HEK293T (cell line): ENCODE measurements around the gene PECR.

Source experiments
- CTCF ChIA-PET: fragments of 350-600 bp; formaldehyde crosslinking; extraction: SDS; loops from one replicate; lab custom pipeline; 2021; ENCODE audit warnings: antibody characterized with exemption, inconsistent platforms; lab: Yijun Ruan, JAX
- POLR2A ChIA-PET: fragments of 350-600 bp; formaldehyde crosslinking; extraction: SDS; loops from one replicate; lab custom pipeline; 2020; ENCODE audit warnings: antibody characterized with exemption, inconsistent platforms; lab: Yijun Ruan, JAX
- DNase-seq: peaks from one replicate; pipeline ENCODE4 v3.0.0; 2012; ENCODE audit warnings: mixed read lengths; ENCODE audit errors: extremely low spot score
- ARNT ChIP-seq: fragments of 450-650 bp; IDR thresholded peaks from 2 replicates; pipeline ENCODE4 v1.6.1; 2017; ENCODE audit warnings: mild to moderate bottlenecking
- BHLHE40 ChIP-seq: fragments of 450-650 bp; IDR thresholded peaks from 2 replicates; pipeline ENCODE4 v1.6.1; 2016; ENCODE audit warnings: mild to moderate bottlenecking, moderate library complexity, borderline replicate concordance
- CTBP1 ChIP-seq: fragments of 450-650 bp; IDR thresholded peaks from 2 replicates; pipeline ENCODE4 v1.6.1; 2016; ENCODE audit warnings: borderline replicate concordance
- ELF4 ChIP-seq: fragments of 450-650 bp; IDR thresholded peaks from 2 replicates; pipeline ENCODE4 v1.6.1; 2017; ENCODE audit warnings: antibody characterized with exemption
- FOXA1 ChIP-seq: fragments of 450-650 bp; IDR thresholded peaks from 2 replicates; pipeline ENCODE4 v1.6.1; 2016; ENCODE audit warnings: mild to moderate bottlenecking
- FOXK2 ChIP-seq: fragments of 450-650 bp; IDR thresholded peaks from 2 replicates; pipeline ENCODE4 v1.6.1; 2016; ENCODE audit warnings: mild to moderate bottlenecking
- FOXM1 ChIP-seq: fragments of 450-650 bp; IDR thresholded peaks from 2 replicates; pipeline ENCODE4 v1.6.1; 2017; ENCODE audit warnings: mild to moderate bottlenecking, borderline replicate concordance
- HDGF ChIP-seq: fragments of 450-650 bp; IDR thresholded peaks from 2 replicates; pipeline ENCODE4 v1.6.1; 2017; ENCODE audit warnings: antibody characterized with exemption, borderline replicate concordance
- L3MBTL2 ChIP-seq: fragments of 450-650 bp; conservative IDR thresholded peaks from 2 replicates; pipeline ENCODE4 v1.6.1; 2016; ENCODE audit warnings: mild to moderate bottlenecking
- LEF1 ChIP-seq: fragments of 450-650 bp; IDR thresholded peaks from 2 replicates; pipeline ENCODE4 v1.6.1; 2017; ENCODE audit warnings: mild to moderate bottlenecking, borderline replicate concordance
- NFRKB ChIP-seq: fragments of 450-650 bp; IDR thresholded peaks from 2 replicates; pipeline ENCODE4 v1.6.1; 2016; ENCODE audit warnings: mild to moderate bottlenecking, moderate library complexity
- PKNOX1 ChIP-seq: fragments of 450-650 bp; IDR thresholded peaks from 2 replicates; pipeline ENCODE4 v1.6.1; 2016
- SP1 ChIP-seq: fragments of 450-650 bp; IDR thresholded peaks from 2 replicates; pipeline ENCODE4 v1.6.1; 2017
- SUZ12 ChIP-seq: fragments of 450-650 bp; IDR thresholded peaks from 2 replicates; pipeline ENCODE4 v1.6.1; 2016; ENCODE audit warnings: mild to moderate bottlenecking
- TARDBP ChIP-seq: fragments of 450-650 bp; IDR thresholded peaks from 2 replicates; pipeline ENCODE4 v1.6.1; 2016
- ZNF384 ChIP-seq: fragments of 450-650 bp; IDR thresholded peaks from 2 replicates; pipeline ENCODE4 v1.6.1; 2016

PECR gene

GRCh38 chr2:216039918-216040317, 41.7 kb downstream of the PECR start:
- TF ChIP-seq BHLHE40 (no peak), ELF4 (no peak)
- CTCF ChIA-PET = no interaction called here
- no peak for DNase-seq
- POLR2A ChIA-PET = no interaction called here

GRCh38 chr2:216034065-216034464, 47.5 kb downstream of the PECR start:
- ChIA-PET POLR2A (no interaction called here), CTCF (interaction anchor here (0.7 to 5.0 kb wide), 7 partner anchors 10 to 287 kb away, joined by 3 to 27 read pairs (median 3); no protein-coding TSS in a partner anchor)
- peak; percentile 76 for DNase-seq
- no peak for TF ChIP-seq ARNT
- no peak for TF ChIP-seq FOXA1
- no peak for TF ChIP-seq SUZ12
- no peak for TF ChIP-seq ZNF384
- no peak for TF ChIP-seq BHLHE40
- TF ChIP-seq HDGF = no peak
- TF ChIP-seq LEF1 = no peak
- TF ChIP-seq ELF4 = no peak
- TF ChIP-seq CTBP1 = no peak
- TF ChIP-seq NFRKB = no peak
- TF ChIP-seq L3MBTL2 = no peak
- TF ChIP-seq FOXK2 = no peak
- no peak for TF ChIP-seq TARDBP
- no peak for TF ChIP-seq FOXM1

GRCh38 chr2:216033403-216033802, 48.2 kb downstream of the PECR start:
- TF ChIP-seq HDGF (no peak), ELF4 (no peak), FOXK2 (no peak), ZNF384 (no peak), TARDBP (no peak), CTBP1 (no peak)
- no peak for DNase-seq
- ChIA-PET POLR2A (no interaction called here), CTCF (interaction anchor here (0.8 to 5.0 kb wide), 8 partner anchors 10 to 287 kb away, joined by 3 to 27 read pairs (median 3); no protein-coding TSS in a partner anchor)

GRCh38 chr2:216031960-216032689, 49.5 kb downstream of the PECR start:
- CTCF ChIA-PET = interaction anchor here (0.6 to 5.0 kb wide), 4 partner anchors 9 to 82 kb away, joined by 3 to 27 read pairs (median 6); no protein-coding TSS in a partner anchor
- DNase-seq = no peak
- POLR2A ChIA-PET = no interaction called here
- no peak for TF ChIP-seq CTBP1
- no peak for TF ChIP-seq NFRKB
- no peak for TF ChIP-seq SUZ12
- no peak for TF ChIP-seq LEF1
- TF ChIP-seq PKNOX1 = no peak
- no peak for TF ChIP-seq ELF4
- no peak for TF ChIP-seq FOXK2
- no peak for TF ChIP-seq L3MBTL2
- no peak for TF ChIP-seq ZNF384
- TF ChIP-seq TARDBP = no peak

GRCh38 chr2:216030216-216030615, 51.4 kb downstream of the PECR start:
- DNase-seq = no peak
- no peak for TF ChIP-seq PKNOX1
- no peak for TF ChIP-seq L3MBTL2
- no peak for TF ChIP-seq FOXM1
- TF ChIP-seq ARNT = no peak
- no peak for TF ChIP-seq FOXA1
- TF ChIP-seq SP1 = no peak
- no peak for TF ChIP-seq NFRKB
- no peak for TF ChIP-seq ZNF384
- TF ChIP-seq HDGF = no peak
- TF ChIP-seq TARDBP = no peak
- TF ChIP-seq CTBP1 = no peak
- TF ChIP-seq FOXK2 = no peak
- no peak for TF ChIP-seq SUZ12
- TF ChIP-seq BHLHE40 = no peak
- no peak for TF ChIP-seq ELF4
- ChIA-PET POLR2A (no interaction called here), CTCF (no interaction called here)

- ChIA-PET POLR2A (no interaction called here), CTCF (interaction anchor here (0.6 kb wide), 1 partner anchor 622 kb away, joined by 4 read pairs; no protein-coding TSS in a partner anchor)
- TF ChIP-seq FOXA1 = no peak
- TF ChIP-seq ARNT = no peak
- TF ChIP-seq PKNOX1 = no peak
- no peak for TF ChIP-seq SP1
- no peak for TF ChIP-seq BHLHE40
- TF ChIP-seq SUZ12 = no peak
- no peak for TF ChIP-seq L3MBTL2
- no peak for TF ChIP-seq TARDBP
- no peak for TF ChIP-seq FOXM1
- no peak for DNase-seq
Observed at GRCh38 chr2:216029416-216030129, 52.0 kb downstream of the PECR start.
